Hepatocyte (in vitro differentiated cells): Measurements from ENCODE around the gene TUT7. TPM values are rescaled to one million over a fixed set of nuclear protein-coding genes. Genes with fewer than 3 reads are reported as not detected.
"Not testable (repeated sequence)": the region's sequence is repeated elsewhere in the genome, so short reads cannot be mapped to it uniquely, and the experiment has no call there.

Experiments used
- DNase-seq: peaks from one replicate; pipeline ENCODE4 v3.0.0-alpha.2; 2016; ENCODE audit warnings: low spot score
- H2AFZ ChIP-seq: fragments of 200-600 bp; sonication (generic); 2 replicates; pipeline ENCODE4 v1.6.0; 2016; ENCODE audit warnings: antibody characterized with exemption, mild to moderate bottlenecking
- H3K27ac ChIP-seq: fragments of 200-600 bp; sonication (generic); 2 replicates; pipeline ENCODE4 v1.5.1; 2016; ENCODE audit warnings: mild to moderate bottlenecking
- H3K27me3 ChIP-seq: fragments of 200-600 bp; sonication (generic); 2 replicates; pipeline ENCODE4 v1.6.1; 2016
- H3K36me3 ChIP-seq: fragments of 200-600 bp; sonication (generic); replicated peaks from 2 replicates; pipeline ENCODE4 v1.5.1; 2016; ENCODE audit warnings: low read depth; ENCODE audit not compliant: insufficient read depth
- H3K4me1 ChIP-seq: fragments of 200-600 bp; sonication (generic); 2 replicates; pipeline ENCODE4 v1.5.1; 2016; ENCODE audit warnings: mild to moderate bottlenecking, moderate library complexity; ENCODE audit not compliant: insufficient read depth
- H3K4me2 ChIP-seq: fragments of 200-600 bp; sonication (generic); 2 replicates; pipeline ENCODE4 v1.6.0; 2016
- H3K4me3 ChIP-seq: fragments of 200-600 bp; sonication (generic); 2 replicates; pipeline ENCODE4 v1.5.1; 2016; ENCODE audit warnings: mild to moderate bottlenecking
- H3K79me2 ChIP-seq: fragments of 200-600 bp; sonication (generic); 2 replicates; pipeline ENCODE4 v1.6.0; 2017; ENCODE audit warnings: mild to moderate bottlenecking
- H3K9me2 ChIP-seq: fragments of 200-600 bp; sonication (generic); replicated peaks from 2 replicates; pipeline ENCODE4 v1.6.0; 2017; ENCODE audit warnings: mild to moderate bottlenecking; ENCODE audit not compliant: insufficient read depth
- H3K9me3 ChIP-seq: fragments of 200-600 bp; sonication (generic); 2 replicates; pipeline ENCODE4 v1.5.1; 2016; ENCODE audit warnings: low read depth, mild to moderate bottlenecking
- H4K20me1 ChIP-seq: fragments of 200-600 bp; sonication (generic); 2 replicates; pipeline ENCODE4 v1.6.0; 2016; ENCODE audit warnings: mild to moderate bottlenecking; ENCODE audit not compliant: insufficient read depth, poor library complexity, severe bottlenecking
- EZH2 ChIP-seq: fragments of 200-600 bp; sonication (generic); IDR thresholded peaks from 2 replicates; pipeline ENCODE4 v1.6.1; 2016; ENCODE audit warnings: antibody characterized with exemption, mild to moderate bottlenecking, borderline replicate concordance
- EZH2phosphoT487 ChIP-seq: fragments of 200-600 bp; sonication (generic); IDR thresholded peaks from one replicate; pipeline ENCODE4 v1.6.1; 2018; ENCODE audit warnings: antibody characterized with exemption, mild to moderate bottlenecking, low read depth, moderate library complexity; ENCODE audit not compliant: unreplicated experiment, severe bottlenecking
- WGBS: methylation state at CpG from one replicate; pipeline ENCODE4 v1.1.6; 2016; ENCODE audit warnings: low lambda C conversion rate; ENCODE audit errors: missing lambda C conversion rate; 5-methylcytosine and 5-hydroxymethylcytosine counted together
- polyA plus RNA-seq: library from polyadenylated mRNA; unstranded; fragments of >200 nt; fragmentation: Nextera tagmentation; extraction: Ambion mirVana; gene quantifications from 2 replicates; pipeline ENCODE4 v1.2.1, GENCODE V29; 2016
- total RNA-seq: library from RNA; depleted of rRNA; stranded (reverse); fragments of >200 nt; gene quantifications from 2 replicates; pipeline ENCODE4 v1.2.3, GENCODE V29; 2014
- TF ChIP-seq, protein P1 (sequence below): fragments of 200-600 bp; sonication (generic); IDR thresholded peaks from 2 replicates; pipeline ENCODE4 v1.5.1; 2016; ENCODE audit warnings: antibody characterized with exemption, mild to moderate bottlenecking; ENCODE audit not compliant: poor library complexity

TUT7 gene
- total and polyA plus RNA-seq, 2 experiments from 2014 or later: 21.5 to 33.1 TPM

DNA sequence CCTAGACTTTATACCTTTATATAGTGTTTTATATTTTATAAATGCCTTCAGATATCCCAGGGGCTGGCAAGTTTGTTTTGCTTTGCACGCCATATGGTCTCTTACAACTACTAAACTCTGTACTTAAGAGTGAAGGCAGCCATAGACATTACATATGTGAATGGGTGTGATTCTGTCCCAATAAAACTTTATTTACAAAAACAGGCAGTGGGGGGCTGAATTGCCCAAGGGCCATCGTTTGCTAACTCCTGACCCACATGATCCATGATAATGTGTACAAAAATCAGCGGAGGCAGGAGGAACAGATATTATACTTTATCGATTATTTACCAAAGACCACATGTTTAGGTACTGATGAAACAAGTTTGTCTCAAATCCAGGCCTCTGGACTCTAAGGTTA, 36.0 kb downstream of the TUT7 start:
- H3K4me3 ChIP-seq: no peak overlapping the region
- no peak for DNase-seq
- peaks cover 9% of the 10 kb centered on the region for H3K36me3 ChIP-seq
- H3K9me3 ChIP-seq: no peaks in the 10 kb centered on the region
- H3K9me2 ChIP-seq: no peaks in the 10 kb centered on the region
- H3K4me1 ChIP-seq: no peaks in the 10 kb centered on the region
- H2AFZ ChIP-seq: no peak overlapping the region
- no peaks in the 10 kb centered on the region for H3K27me3 ChIP-seq
- H3K79me2 ChIP-seq: no peaks in the 10 kb centered on the region
- 96% methylated on average over 4 of the region's 4 CpGs for WGBS
- no peaks in the 10 kb centered on the region for H4K20me1 ChIP-seq
- H3K27ac ChIP-seq: no peak overlapping the region
- TF ChIP-seq EZH2 (no peak), EZH2phosphoT487 (no peak)
- TF ChIP-seq, protein P1, sequence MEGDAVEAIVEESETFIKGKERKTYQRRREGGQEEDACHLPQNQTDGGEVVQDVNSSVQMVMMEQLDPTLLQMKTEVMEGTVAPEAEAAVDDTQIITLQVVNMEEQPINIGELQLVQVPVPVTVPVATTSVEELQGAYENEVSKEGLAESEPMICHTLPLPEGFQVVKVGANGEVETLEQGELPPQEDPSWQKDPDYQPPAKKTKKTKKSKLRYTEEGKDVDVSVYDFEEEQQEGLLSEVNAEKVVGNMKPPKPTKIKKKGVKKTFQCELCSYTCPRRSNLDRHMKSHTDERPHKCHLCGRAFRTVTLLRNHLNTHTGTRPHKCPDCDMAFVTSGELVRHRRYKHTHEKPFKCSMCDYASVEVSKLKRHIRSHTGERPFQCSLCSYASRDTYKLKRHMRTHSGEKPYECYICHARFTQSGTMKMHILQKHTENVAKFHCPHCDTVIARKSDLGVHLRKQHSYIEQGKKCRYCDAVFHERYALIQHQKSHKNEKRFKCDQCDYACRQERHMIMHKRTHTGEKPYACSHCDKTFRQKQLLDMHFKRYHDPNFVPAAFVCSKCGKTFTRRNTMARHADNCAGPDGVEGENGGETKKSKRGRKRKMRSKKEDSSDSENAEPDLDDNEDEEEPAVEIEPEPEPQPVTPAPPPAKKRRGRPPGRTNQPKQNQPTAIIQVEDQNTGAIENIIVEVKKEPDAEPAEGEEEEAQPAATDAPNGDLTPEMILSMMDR: no peak
- no peak overlapping the region for H3K4me2 ChIP-seq

DNA sequence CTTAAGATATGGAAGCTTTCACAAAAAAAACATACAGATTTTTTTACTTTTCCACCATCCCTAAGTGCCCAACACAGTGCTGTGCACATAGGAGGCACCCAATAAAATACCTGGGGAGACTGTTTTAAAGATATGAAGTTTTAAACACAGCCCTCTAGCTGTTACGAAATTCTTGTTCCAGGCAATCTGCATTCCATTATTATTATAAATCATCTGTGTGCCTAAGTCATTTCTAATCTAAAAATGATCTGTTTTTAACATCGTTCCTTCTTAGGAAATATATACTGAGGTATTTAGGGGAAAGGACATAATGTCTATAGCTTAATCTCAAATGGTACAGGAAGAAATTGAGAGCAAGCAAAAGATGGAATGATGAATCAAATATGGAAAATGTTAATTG, 39.1 kb downstream of the TUT7 start:
- Histone ChIP-seq H3K27me3 (no peaks in the 10 kb centered on the region), H3K4me1 (no peaks in the 10 kb centered on the region), H3K4me2 (no peak overlapping the region), H3K9me2 (no peaks in the 10 kb centered on the region), H3K36me3 (peaks cover 14% of the 10 kb centered on the region), H2AFZ (no peak overlapping the region), H3K27ac (no peak overlapping the region), H3K4me3 (no peak overlapping the region), H3K79me2 (no peaks in the 10 kb centered on the region), H3K9me3 (no peaks in the 10 kb centered on the region), H4K20me1 (no peaks in the 10 kb centered on the region)
- DNase-seq: no peak
- WGBS: 60% methylated on average over 2 of the region's 2 CpGs
- TF ChIP-seq EZH2phosphoT487: no peak
- TF ChIP-seq, protein P1: no peak
- TF ChIP-seq EZH2: no peak

DNA sequence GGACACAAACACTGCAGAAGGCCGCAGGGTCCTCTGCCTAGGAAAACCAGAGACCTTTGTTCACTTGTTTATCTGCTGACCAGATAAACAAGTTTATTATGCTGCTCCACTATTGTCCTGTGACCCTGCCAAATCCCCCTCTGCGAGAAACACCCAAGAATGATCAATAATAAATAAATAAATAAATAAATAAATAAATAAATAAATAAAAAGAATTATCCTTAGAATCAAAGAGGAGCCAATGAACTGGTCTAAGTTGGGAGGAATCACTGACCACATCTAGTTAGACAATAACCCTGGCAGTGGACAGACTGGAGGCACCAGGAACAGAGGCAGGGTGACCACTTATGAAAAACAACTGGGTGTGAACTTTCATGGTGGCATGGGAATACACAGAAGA, 41.3 kb downstream of the TUT7 start:
- DNase-seq, H3K4me2 ChIP-seq, H2AFZ ChIP-seq, H3K27ac ChIP-seq, H3K4me1 ChIP-seq, H3K9me3 ChIP-seq, H3K27me3 ChIP-seq, H4K20me1 ChIP-seq, H3K4me3 ChIP-seq, H3K79me2 ChIP-seq, H3K9me2 ChIP-seq: not testable (repeated sequence)
- WGBS: 93% methylated on average over 2 of the region's 2 CpGs
- H3K36me3 ChIP-seq: peaks cover 19% of the 10 kb centered on the region

DNA sequence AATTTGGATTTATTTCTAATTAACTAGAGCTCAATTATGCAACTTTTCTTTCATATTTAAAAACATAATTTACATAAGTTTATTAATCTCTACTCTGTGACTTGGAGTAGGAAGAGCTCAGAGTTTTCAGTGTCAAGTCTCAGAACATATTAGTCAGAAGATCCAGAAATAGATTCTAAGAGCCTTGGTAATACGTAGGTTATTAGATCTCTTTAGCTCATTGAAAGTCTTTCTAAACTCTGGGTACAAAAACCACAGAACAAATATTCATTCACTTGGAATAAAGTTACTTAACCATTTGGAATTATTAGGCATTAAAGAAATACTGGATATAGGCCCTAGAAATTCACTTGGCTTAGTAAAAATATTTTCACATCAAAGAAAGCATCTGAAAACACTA, 45.5 kb downstream of the TUT7 start:
- TF ChIP-seq EZH2: no peak
- no peak for TF ChIP-seq EZH2phosphoT487
- TF ChIP-seq, protein P1: no peak
- no peaks in the 10 kb centered on the region for H3K9me2 ChIP-seq
- H3K79me2 ChIP-seq: no peaks in the 10 kb centered on the region
- H3K36me3 ChIP-seq: peaks cover 10% of the 10 kb centered on the region
- H4K20me1 ChIP-seq: no peaks in the 10 kb centered on the region
- H3K27ac ChIP-seq: no peak overlapping the region
- H3K4me1 ChIP-seq: no peaks in the 10 kb centered on the region
- H3K4me3 ChIP-seq: no peak overlapping the region
- no peaks in the 10 kb centered on the region for H3K27me3 ChIP-seq
- no peak overlapping the region for H3K4me2 ChIP-seq
- H2AFZ ChIP-seq: no peak overlapping the region
- no peaks in the 10 kb centered on the region for H3K9me3 ChIP-seq
- DNase-seq: no peak
- whole genome bisulfite sequencing: 95% methylated on average over 1 of the region's 1 CpG
